Stimulated activated CD8-positive, alpha-beta memory T cell treated with anti-CD3 and anti-CD28 coated beads, Interleukin-2, amount 100 ng/mL, for 48 hours (primary cell): ENCODE data around the gene SLC24A3.

Experiments
- DNase-seq, 2 donors: peaks; one replicate each; pipeline ENCODE4 v3.0.0-alpha.2; 2020; ENCODE audit warnings: low read depth in 2 of 2

Gene SLC24A3

GRCh38 chr20:19771031-19771430, 558.6 kb downstream of the SLC24A3 start:
- no peak for DNase-seq
